NCI-H446 treated with DMSO at 0.1 percent for 48 hours (cell line): ENCODE results near the gene TRABD2B.

Source experiments
- DNase-seq: peaks from one replicate; lab custom pipeline; 2025; lab: John Stamatoyannopoulos, UW

Gene TRABD2B

DNA sequence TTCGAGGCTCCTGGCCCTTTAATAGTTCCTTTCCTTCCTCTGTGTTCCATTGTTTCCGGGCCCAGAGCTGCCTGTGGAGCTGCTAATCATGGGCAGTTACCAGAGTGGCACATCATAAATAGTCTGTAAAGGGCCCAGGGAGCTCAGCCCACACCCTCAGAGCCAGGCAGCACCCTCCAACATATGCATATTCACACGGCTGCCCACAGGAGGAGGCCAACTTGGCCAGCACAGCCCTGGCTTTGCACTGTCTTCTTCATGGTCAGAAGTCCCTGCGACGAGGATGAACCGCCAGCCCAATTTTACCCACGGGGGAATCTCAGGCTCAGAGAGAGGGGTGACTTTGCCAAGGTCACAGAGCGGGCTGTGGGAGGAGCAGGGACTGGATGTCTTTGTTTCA, 172.5 kb downstream of the TRABD2B start:
- no peak for DNase-seq

DNA sequence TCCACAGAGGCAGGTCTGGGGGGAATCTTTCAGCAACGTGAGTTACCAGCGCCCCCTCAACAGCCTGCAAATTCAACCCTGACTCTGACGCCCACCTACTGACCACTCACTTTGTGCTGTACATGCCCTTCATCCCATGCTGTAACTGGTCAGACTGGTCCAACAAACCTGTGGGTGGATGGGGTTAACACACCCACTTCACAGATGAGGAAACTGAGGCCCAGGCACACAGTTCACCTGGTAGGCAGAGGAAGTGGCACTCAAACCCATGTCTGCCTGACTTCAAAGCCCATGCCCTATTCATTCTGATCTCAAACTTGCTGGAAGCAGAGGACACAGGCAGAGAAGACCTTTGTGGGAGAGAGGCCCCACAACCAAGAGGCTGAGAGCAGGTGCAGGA, 172.9 kb downstream of the TRABD2B start:
- no peak for DNase-seq

DNA sequence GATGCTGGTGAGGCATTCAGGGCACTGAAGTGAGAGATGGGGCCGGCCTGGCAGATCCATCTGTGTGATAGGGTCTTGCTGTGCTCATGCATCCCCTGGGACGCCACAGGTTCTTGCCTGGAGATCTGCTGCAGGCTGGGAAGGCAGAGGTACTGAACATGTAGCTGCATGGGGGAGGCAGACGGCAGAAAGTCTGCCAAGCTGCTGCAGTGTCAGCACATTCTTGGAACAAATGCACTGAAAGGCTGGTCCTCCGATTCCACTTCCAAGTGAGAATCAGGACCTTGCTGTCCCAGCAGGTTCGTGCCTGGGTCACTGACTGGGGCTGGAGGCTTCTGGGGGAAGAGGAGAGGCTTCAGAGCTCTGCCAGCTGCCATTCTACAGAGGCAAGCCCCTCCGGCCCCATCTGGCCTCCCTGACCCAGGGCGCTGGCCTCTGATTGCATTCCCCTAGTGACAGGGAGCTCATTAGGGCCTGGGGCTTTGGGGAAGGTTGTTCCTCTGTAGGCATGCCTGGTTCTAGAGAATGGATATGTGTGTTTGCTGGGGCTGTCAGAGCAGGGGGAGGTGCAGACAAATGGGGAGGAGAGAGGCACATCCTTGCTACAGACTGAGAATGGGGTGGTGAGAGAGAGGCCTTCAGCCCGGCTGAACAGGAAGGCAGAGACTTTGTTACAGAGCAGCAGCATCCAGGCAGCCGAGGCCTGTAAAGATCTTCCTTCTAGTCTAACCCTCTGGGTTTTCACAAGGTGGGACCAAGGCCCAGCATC, 174.0 kb downstream of the TRABD2B start:
- no peak for DNase-seq

DNA sequence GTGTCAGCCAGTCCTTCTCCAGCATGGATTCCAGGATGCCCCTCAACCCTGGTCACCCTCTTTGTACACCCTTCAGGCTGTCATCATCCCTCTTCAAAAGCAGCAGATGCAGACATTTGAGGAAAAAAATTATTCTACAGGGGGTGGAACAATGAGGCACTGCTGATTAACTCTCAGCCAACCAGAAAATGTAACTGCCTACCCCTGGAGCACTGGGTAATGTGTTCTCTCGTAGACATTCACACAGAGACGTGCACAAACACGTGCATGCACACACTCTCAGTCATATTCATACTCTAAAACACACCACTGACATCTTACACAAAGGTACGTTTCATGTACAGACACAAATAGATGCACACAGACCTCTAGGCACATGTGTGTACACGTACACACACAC, 175.4 kb downstream of the TRABD2B start:
- no peak for DNase-seq

DNA sequence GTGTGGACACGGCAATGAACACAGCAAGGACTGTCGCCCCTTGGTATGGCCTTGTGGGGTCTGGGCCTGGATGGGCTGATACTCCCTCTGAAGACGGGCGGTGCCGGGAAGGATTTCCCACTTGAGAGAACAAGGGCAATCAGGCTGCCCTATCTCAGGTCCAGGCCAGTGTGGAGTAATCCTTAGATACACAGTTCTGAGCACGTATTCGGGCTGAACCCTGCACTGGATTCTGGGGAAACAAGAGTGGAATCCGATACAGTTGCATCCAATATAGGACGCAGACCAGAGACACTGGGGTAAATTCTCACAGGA, 177.7 kb downstream of the TRABD2B start:
- DNase-seq = no peak

DNA sequence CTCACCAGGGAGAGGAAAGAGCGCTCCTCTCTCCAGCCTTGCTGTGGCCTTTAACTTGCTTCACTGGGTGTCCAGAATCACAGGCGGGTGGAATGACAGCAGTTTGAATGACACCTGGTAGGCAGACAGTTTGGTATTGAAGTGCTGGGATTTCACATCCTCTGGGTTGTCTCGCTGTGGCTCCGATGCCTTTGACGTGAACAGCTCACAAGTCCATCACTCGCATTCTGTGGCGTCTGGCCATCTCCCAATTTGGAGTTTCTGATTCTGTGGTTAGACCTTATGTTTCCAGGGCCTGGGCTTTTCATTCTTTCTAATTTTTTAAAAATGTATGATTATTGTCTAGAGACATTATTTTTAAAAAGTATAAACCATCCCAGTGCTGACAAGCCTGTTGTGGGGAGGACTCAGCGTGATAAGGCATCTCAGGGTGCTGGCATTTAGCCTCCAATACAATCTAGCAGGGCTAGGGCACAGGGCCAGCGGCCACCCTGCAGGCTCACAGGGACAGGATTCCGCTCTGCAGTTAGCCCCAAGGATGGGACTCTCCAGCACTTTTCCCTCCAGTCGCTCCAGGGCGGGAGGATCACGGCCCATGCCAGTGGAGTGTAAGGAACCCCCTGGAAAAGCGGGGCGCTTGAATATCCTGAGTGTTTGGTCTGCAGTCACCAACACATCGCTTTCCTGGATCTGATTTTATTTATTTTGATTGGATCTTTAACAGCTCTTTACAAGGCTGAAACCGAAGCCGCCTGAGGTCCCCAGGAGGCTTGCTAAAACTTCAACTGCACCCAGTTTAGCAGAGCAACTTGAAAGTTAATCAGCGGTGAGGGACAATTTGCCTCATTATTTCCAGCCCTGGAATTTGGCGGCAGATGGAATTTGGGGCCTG, 178.3 kb downstream of the TRABD2B start:
- no peak for DNase-seq

DNA sequence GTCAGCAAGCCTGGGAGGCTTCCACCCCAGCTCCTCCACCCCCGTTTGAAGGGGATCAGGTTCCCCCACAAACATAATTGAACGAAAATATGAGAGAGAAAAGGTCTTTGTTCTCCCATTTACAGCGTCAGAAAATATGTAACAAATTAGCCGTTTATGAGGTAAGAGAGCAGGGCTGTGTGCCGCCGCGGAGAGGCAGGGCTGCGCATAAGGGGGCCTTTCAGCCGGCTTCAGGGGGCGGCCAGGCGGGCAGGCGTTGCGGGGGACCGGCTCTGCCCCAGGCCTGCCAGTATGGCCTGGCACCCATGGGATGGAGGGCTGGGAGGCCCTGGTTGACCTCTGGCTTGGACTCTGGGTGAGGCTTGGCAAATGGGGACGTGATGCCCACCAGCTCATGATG, 179.3 kb downstream of the TRABD2B start:
- no peak for DNase-seq

GRCh38 chr1:47816325-47817071, 180.7 kb downstream of the TRABD2B start:
- DNase-seq = no peak

DNA sequence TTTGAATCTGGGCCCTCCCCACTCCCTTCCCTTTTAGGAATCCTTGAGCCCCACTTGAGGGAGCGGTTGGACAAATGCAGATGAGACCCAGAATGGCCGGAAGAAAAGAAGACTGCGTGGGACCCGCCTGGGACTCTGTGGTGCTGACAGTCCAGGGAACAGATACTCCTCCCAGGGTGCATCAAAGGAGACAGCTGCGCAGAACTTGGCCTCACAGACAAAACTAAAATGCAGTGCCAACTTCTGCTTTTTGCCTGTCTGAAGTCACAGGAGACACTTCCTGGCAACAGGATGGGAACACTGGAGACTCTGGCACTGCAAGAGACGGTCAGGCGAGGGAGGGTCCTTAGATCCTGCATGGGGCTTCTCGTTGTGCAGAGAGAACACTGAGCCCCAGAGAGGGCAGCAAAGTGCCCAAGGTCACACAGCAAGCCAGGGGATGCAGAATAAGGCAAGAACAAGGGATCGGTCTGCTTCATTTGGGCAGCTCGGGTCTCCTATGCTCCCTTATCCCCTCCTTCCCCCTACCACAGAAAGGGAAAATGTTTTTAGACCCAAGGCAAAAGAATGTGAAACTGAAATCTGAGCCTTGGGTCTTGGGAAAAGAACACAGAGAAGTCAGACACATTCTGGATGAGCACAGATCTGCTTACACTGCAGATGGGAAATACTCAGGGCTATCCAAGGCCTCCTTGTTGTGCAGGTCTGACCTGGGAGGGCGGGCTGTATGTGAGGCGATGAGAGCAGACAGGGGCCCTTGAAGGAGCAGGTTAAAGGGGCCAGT, 182.4 kb downstream of the TRABD2B start:
- DNase-seq = no peak

DNA sequence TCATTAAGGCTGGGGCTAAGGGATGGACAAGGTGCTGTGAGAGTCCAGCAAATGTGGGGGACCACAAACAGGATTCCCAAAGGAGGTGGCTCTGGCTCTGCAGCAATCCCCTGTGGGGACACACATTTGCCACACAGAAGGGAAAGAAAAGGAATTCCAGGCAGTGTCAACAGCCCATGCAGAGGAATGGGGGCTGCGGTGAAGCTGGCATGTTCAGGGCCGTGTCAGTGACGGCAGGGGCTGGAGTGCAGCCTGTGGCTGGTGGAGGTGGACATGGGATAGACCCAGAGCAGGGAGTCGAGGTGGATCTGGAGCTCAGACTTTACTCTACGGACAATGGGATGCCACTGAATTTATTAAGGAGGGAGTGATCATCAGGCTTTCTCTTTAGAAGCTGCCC, 183.2 kb downstream of the TRABD2B start:
- no peak for DNase-seq

GRCh38 chr1:47812904-47813514, 184.2 kb downstream of the TRABD2B start:
- DNase-seq = no peak

DNA sequence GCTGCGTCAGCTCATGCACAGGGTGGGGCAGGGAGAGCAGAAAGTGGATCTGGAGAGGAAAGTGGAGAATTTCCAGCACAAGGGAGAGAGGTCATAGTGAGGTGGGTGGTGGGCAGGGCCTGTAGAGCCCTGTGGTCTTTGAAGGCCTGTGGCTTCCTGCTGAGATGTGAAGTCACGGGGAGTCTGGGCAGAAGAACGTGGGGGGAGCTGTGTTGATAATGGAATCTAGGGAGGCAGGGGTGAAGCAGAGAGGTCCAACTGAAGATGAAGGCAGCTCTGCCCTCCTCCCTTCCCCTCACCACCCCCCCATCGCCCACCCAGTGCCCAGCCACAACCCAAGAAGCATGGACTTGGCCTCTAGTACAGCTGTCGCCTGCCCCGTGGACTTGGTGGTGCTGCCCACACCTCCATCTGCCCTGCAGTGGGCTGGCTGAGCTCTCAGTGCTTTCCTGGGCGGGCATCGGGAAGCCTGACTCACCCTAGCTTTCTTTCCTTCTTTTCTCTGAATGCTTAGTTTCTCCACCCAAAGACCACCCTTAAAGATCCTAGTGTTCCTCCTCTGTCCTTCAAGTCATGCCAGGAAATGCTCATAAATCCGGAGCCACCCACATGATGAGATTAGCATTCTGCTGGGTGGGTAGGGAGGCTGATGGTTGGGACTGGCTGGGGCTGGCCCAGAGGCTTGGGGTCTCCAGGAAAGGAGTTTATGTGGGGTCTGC, 186.1 kb downstream of the TRABD2B start:
- DNase-seq = no peak

- DNase-seq = no peak
These were observed 187.7 kb downstream of the TRABD2B start for GRCh38 chr1:47809301-47810084.

- no peak for DNase-seq
These were observed 188.6 kb downstream of the TRABD2B start for GRCh38 chr1:47808612-47809011.

- DNase-seq = peak; percentile 75
These were observed 191.2 kb downstream of the TRABD2B start for GRCh38 chr1:47805921-47806361.

GRCh38 chr1:47805018-47805417, 192.2 kb downstream of the TRABD2B start:
- DNase-seq = no peak

- DNase-seq = no peak
These were observed 193.2 kb downstream of the TRABD2B start for GRCh38 chr1:47803815-47804501.

- no peak for DNase-seq
These were observed 199.6 kb downstream of the TRABD2B start for GRCh38 chr1:47797575-47797974.

DNA sequence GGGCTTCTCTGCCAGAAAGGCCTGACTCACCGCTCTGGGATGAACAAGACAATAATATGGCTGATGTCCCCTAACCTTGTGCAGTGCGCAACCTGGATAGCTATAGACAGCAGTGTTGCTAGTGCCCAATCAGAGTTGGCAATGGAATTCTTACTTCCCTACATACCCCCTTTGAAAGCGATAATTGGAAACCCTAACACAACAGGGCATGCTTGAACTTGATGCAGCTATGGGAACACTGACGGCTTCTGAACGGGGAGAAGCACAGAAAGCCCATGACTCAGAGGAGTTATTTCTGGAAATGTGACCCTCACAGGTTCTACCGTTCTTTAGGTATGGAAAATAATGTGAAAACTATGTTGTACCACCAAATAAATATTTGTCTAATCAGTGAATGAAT, 200.6 kb downstream of the TRABD2B start:
- no peak for DNase-seq
